Measurements from ENCODE around the gene ORM2.

ORM2 gene

GRCh38 chr9:114334490-114334889, 4.8 kb downstream of the ORM2 start:
- no peak for DNase-seq

- no peak for DNase-seq
Measured at GRCh38 chr9:114335745-114336144, 6.1 kb downstream of the ORM2 start.

- no peak for DNase-seq
Measured at GRCh38 chr9:114336157-114336556, 6.5 kb downstream of the ORM2 start.

- no peak for DNase-seq
Measured at GRCh38 chr9:114336699-114337395, 7.2 kb downstream of the ORM2 start.

- DNase-seq: no peak
Measured at GRCh38 chr9:114338187-114338586, 8.5 kb downstream of the ORM2 start.

- no peak for DNase-seq
Measured at GRCh38 chr9:114339130-114339908, 9.7 kb downstream of the ORM2 start.

- DNase-seq: no peak
Measured at GRCh38 chr9:114341152-114341830, 11.6 kb downstream of the ORM2 start.

- DNase-seq: no peak
Measured at GRCh38 chr9:114341991-114342390, 12.3 kb downstream of the ORM2 start.

GRCh38 chr9:114342755-114343440, 13.2 kb downstream of the ORM2 start:
- no peak for DNase-seq

GRCh38 chr9:114343471-114344187, 14.0 kb downstream of the ORM2 start:
- no peak for DNase-seq

- no peak for DNase-seq
Measured at GRCh38 chr9:114344188-114344566, 14.5 kb downstream of the ORM2 start.

GRCh38 chr9:114344692-114345091, 15.0 kb downstream of the ORM2 start:
- DNase-seq: no peak

- no peak for DNase-seq
Measured at GRCh38 chr9:114345493-114346065, 15.9 kb downstream of the ORM2 start.

GRCh38 chr9:114346146-114346545, 16.5 kb downstream of the ORM2 start:
- no peak for DNase-seq

GRCh38 chr9:114347675-114348074, 18.0 kb downstream of the ORM2 start:
- no peak for DNase-seq

- DNase-seq: no peak
Measured at GRCh38 chr9:114348261-114348905, 18.7 kb downstream of the ORM2 start.

- DNase-seq: no peak
Measured at GRCh38 chr9:114348906-114349482, 19.3 kb downstream of the ORM2 start.

- DNase-seq: no peak
Measured at GRCh38 chr9:114349713-114350480, 20.2 kb downstream of the ORM2 start.

- no peak for DNase-seq
Measured at GRCh38 chr9:114350636-114351401, 21.1 kb downstream of the ORM2 start.

GRCh38 chr9:114351932-114352331, 22.3 kb downstream of the ORM2 start:
- no peak for DNase-seq
